ENCODE data around the gene FEM1A.

DNA sequence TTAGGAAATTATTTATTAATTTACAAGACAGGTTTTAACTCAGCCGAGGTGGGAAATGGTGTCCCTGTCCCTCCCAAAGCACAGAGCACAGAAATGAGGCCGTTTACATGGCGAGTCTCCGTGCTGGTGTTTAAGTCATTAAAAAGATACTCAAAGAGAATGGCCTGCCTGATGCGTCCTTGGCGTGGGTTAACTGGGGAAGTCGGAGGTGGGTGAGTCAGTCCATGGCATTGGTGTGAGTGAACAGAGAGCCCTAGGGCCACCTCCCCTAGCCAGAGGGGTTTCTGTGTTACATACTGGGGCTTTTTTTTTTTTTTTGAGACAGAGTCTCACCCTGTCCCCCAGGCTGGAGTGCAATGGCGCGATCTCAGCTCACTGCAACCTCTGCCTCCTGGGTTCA lies 3.9 kb downstream of the FEM1A start:
- TF ChIP-seq FOXJ3 (CRISPR knock-in tag; IDR thresholded peaks at IDR 0.05) (no peak), RAD21 (IDR thresholded peaks at IDR 0.05; ENCODE audit: low read length) (no peak), POLR2AphosphoS5 (IDR thresholded peaks at IDR 0.05; ENCODE audit: low read depth, low read length) (no peak), CHD2 (IDR thresholded peaks at IDR 0.05; ENCODE audit: low read length, partially characterized antibody) (no peak), JUND (IDR thresholded peaks at IDR 0.05) (no peak), SIN3A (IDR thresholded peaks at IDR 0.05; ENCODE audit: borderline replicate concordance, low read depth, low read length) (no peak), RFX5 (IDR thresholded peaks at IDR 0.05; ENCODE audit: low read length) (no peak), RXRA (IDR thresholded peaks at IDR 0.05; ENCODE audit: borderline replicate concordance, low read depth) (no peak), RCOR1 (IDR thresholded peaks at IDR 0.05; ENCODE audit: low read length) (no peak)
- TF ChIP-seq, protein P1, sequence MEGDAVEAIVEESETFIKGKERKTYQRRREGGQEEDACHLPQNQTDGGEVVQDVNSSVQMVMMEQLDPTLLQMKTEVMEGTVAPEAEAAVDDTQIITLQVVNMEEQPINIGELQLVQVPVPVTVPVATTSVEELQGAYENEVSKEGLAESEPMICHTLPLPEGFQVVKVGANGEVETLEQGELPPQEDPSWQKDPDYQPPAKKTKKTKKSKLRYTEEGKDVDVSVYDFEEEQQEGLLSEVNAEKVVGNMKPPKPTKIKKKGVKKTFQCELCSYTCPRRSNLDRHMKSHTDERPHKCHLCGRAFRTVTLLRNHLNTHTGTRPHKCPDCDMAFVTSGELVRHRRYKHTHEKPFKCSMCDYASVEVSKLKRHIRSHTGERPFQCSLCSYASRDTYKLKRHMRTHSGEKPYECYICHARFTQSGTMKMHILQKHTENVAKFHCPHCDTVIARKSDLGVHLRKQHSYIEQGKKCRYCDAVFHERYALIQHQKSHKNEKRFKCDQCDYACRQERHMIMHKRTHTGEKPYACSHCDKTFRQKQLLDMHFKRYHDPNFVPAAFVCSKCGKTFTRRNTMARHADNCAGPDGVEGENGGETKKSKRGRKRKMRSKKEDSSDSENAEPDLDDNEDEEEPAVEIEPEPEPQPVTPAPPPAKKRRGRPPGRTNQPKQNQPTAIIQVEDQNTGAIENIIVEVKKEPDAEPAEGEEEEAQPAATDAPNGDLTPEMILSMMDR (IDR thresholded peaks at IDR 0.05), result no peak
- TF ChIP-seq, protein P2, sequence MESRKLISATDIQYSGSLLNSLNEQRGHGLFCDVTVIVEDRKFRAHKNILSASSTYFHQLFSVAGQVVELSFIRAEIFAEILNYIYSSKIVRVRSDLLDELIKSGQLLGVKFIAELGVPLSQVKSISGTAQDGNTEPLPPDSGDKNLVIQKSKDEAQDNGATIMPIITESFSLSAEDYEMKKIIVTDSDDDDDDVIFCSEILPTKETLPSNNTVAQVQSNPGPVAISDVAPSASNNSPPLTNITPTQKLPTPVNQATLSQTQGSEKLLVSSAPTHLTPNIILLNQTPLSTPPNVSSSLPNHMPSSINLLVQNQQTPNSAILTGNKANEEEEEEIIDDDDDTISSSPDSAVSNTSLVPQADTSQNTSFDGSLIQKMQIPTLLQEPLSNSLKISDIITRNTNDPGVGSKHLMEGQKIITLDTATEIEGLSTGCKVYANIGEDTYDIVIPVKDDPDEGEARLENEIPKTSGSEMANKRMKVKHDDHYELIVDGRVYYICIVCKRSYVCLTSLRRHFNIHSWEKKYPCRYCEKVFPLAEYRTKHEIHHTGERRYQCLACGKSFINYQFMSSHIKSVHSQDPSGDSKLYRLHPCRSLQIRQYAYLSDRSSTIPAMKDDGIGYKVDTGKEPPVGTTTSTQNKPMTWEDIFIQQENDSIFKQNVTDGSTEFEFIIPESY (IDR thresholded peaks at IDR 0.05; ENCODE audit: borderline replicate concordance, low read depth), result no peak
- TF ChIP-seq, protein P3, sequence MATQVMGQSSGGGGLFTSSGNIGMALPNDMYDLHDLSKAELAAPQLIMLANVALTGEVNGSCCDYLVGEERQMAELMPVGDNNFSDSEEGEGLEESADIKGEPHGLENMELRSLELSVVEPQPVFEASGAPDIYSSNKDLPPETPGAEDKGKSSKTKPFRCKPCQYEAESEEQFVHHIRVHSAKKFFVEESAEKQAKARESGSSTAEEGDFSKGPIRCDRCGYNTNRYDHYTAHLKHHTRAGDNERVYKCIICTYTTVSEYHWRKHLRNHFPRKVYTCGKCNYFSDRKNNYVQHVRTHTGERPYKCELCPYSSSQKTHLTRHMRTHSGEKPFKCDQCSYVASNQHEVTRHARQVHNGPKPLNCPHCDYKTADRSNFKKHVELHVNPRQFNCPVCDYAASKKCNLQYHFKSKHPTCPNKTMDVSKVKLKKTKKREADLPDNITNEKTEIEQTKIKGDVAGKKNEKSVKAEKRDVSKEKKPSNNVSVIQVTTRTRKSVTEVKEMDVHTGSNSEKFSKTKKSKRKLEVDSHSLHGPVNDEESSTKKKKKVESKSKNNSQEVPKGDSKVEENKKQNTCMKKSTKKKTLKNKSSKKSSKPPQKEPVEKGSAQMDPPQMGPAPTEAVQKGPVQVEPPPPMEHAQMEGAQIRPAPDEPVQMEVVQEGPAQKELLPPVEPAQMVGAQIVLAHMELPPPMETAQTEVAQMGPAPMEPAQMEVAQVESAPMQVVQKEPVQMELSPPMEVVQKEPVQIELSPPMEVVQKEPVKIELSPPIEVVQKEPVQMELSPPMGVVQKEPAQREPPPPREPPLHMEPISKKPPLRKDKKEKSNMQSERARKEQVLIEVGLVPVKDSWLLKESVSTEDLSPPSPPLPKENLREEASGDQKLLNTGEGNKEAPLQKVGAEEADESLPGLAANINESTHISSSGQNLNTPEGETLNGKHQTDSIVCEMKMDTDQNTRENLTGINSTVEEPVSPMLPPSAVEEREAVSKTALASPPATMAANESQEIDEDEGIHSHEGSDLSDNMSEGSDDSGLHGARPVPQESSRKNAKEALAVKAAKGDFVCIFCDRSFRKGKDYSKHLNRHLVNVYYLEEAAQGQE (IDR thresholded peaks at IDR 0.05; ENCODE audit: low read depth, low read length), result no peak

Measured in SK-N-SH (cell line).